Naive thymus-derived CD4-positive, alpha-beta T cell (primary cell): ENCODE data around the gene KDM3B. TPM values are rescaled to one million over a fixed set of nuclear protein-coding genes. Genes with fewer than 3 reads are reported as not detected.

Experiments used
- ATAC-seq: fragments of 150-1000 bp; cut with Tn5 transposase; 2 replicates; pipeline ENCODE4 v1.10.0; 2021; ENCODE audit warnings: mild to moderate bottlenecking, moderate library complexity
- CTCF ChIA-PET: fragments of 350-600 bp; sonication (Branson Sonifier 250); formaldehyde crosslinking; loops from one replicate; lab custom pipeline; 2021; ENCODE audit warnings: antibody characterized with exemption; lab: Charles Lee
- POLR2A ChIA-PET: fragments of 350-600 bp; sonication (Branson Sonifier 250); formaldehyde crosslinking; loops from one replicate; lab custom pipeline; 2021; ENCODE audit warnings: antibody characterized with exemption, inconsistent platforms; lab: Charles Lee
- DNase-seq, 9 donors: peaks; one replicate each; pipeline versions ENCODE4 v3.0.0 to v3.0.0-alpha.2; 2020 to 2022; ENCODE audit warnings: mixed read lengths in 1 of 9
- H3K27ac ChIP-seq: one replicate; pipeline ENCODE4 v1.7.0; 2013; ENCODE audit warnings: mild to moderate bottlenecking, low read depth, low read length, moderate library complexity
- H3K27me3 ChIP-seq, 2 donors: one replicate each; pipeline ENCODE4 v1.7.0; 2013; ENCODE audit warnings: low read length in 2 of 2, mild to moderate bottlenecking in 2 of 2, moderate library complexity in 2 of 2; ENCODE audit not compliant: control insufficient read depth in 2 of 2, insufficient read depth in 2 of 2
- H3K36me3 ChIP-seq, 3 experiments: 1 replicate in 2 of 3; 2 replicates in 1 of 3; pipeline ENCODE4 v1.7.0; 2013; ENCODE audit warnings: low read length in 3 of 3, mild to moderate bottlenecking in 3 of 3, moderate library complexity in 1 of 3; ENCODE audit not compliant: insufficient read depth in 3 of 3, control insufficient read depth in 2 of 3
- H3K4me1 ChIP-seq, 2 donors: one replicate each; pipeline ENCODE4 v1.7.0; 2013; ENCODE audit warnings: low read length in 2 of 2, mild to moderate bottlenecking in 2 of 2, moderate library complexity in 1 of 2; ENCODE audit not compliant: control insufficient read depth in 2 of 2, insufficient read depth in 2 of 2
- H3K4me3 ChIP-seq: 2 replicates; pipeline ENCODE4 v1.7.0; 2013; ENCODE audit warnings: mild to moderate bottlenecking, low read length
- H3K9me3 ChIP-seq, 3 experiments: 1 replicate in 2 of 3; 2 replicates in 1 of 3; pipeline ENCODE4 v1.7.0; 2013; ENCODE audit warnings: low read length in 3 of 3; ENCODE audit not compliant: control insufficient read depth in 2 of 3
- H3K27ac Mint-ChIP-seq, 9 donors: one replicate each; pipeline ENCODE4 v1.8.0; 2020 to 2022; ENCODE audit warnings: mixed read lengths in 9 of 9, mild to moderate bottlenecking in 8 of 9, moderate library complexity in 5 of 9, inconsistent platforms in 2 of 9
- H3K27me3 Mint-ChIP-seq, 5 donors: one replicate each; pipeline ENCODE4 v1.8.0; 2021 to 2022; ENCODE audit warnings: mixed read lengths in 5 of 5, mild to moderate bottlenecking in 1 of 5
- H3K36me3 Mint-ChIP-seq, 5 donors: one replicate each; pipeline ENCODE4 v1.8.0; 2020 to 2022; ENCODE audit warnings: mixed read lengths in 5 of 5, mild to moderate bottlenecking in 3 of 5, inconsistent platforms in 1 of 5
- H3K4me1 Mint-ChIP-seq, 7 donors: one replicate each; pipeline ENCODE4 v1.8.0; 2020 to 2022; ENCODE audit warnings: mixed read lengths in 7 of 7, mild to moderate bottlenecking in 3 of 7, inconsistent platforms in 1 of 7
- H3K4me3 Mint-ChIP-seq, 10 donors: one replicate each; pipeline ENCODE4 v1.8.0; 2020 to 2022; ENCODE audit warnings: mild to moderate bottlenecking in 10 of 10, mixed read lengths in 10 of 10, moderate library complexity in 6 of 10, inconsistent platforms in 2 of 10
- H3K9me3 Mint-ChIP-seq, 11 donors: one replicate each; pipeline ENCODE4 v1.8.0; 2020 to 2022; ENCODE audit warnings: mixed read lengths in 11 of 11, mild to moderate bottlenecking in 4 of 11, inconsistent platforms in 1 of 11, moderate library complexity in 1 of 11
- intact Hi-C, 2 donors: fragments of 100-400 bp; cut with micrococcal nuclease; formaldehyde crosslinking; loops; one replicate each; pipeline ENCODE4 v1.15.1; 2023
- polyA plus RNA-seq, 2 donors: library from polyadenylated mRNA; unstranded; fragments of 300-500 nt; fragmentation: Illumina TruSeq; gene quantifications; one replicate each; pipeline ENCODE4 v1.2.3, GENCODE V29; 2021
- total RNA-seq, 6 experiments: library from RNA in 5 of 6; stranded (reverse) in 5 of 6; gene quantifications; 1 replicate in 5 of 6; 2 replicates in 1 of 6; pipeline ENCODE4 v1.2.3 and lab custom pipeline; 2021 to 2026

KDM3B gene
- total and polyA plus RNA-seq, 7 experiments from 2014 or later = 12.8 to 90.2 (median 80.5) TPM

DNA sequence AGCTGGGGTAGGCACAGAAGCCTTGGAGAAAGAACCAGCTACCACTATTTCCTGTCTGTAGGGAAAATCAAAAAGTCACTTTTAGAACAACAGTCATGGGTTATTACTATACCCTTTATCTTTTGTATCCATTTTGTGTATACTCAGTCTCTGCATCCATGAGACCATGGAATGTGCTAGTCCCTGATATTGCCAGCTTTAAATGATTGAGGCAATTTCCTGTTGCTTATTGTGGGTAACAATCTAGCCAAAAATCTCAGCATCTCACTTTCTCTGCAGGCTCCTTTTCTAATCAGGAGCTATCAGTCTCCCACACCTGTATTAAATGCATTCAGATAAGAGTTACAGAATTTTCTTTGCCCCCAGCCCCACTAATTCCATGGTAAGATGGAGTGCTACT lies 968 bp upstream of the KDM3B start:
- Mint-ChIP-seq H3K4me1 (peaks cover 26 to 50% (median 45%) of the 10 kb centered on the region in 7 donors), H3K27me3 (no peaks in the 10 kb centered on the region), H3K27ac (peak overlapping the region; percentile 70 to 95 (median 85)), H3K9me3 (peaks cover 0 to 9% (median 0%) of the 10 kb centered on the region in 11 donors), H3K36me3 (peaks cover 0 to 22% (median 15%) of the 10 kb centered on the region in 5 donors), H3K4me3 (peak overlapping the region; percentile 67 to 87 (median 81))
- H3K9me3 ChIP-seq = peaks cover 0 to 6% (median 0%) of the 10 kb centered on the region in 3 experiments
- ATAC-seq (no peak), DNase-seq (no peak)
- peak overlapping the region; percentile 0 for H3K27ac ChIP-seq
- H3K4me1 ChIP-seq = peaks cover 18 to 32% of the 10 kb centered on the region in 2 donors
- CTCF ChIA-PET = interaction anchor here (0.6 to 4.0 kb wide), 15 partner anchors 11 to 192 kb away, joined by 3 to 117 read pairs (median 5); partner anchors contain the start of genes BRD8, CDC25C, ETF1 and FAM53C
- POLR2A ChIA-PET = interaction anchor here (0.7 to 9.7 kb wide), 5 partner anchors 15 to 224 kb away, joined by 3 to 343 read pairs (median 3); partner anchors contain the start of genes CDC25C, FAM53C, HSPA9 and KIF20A
- H3K27me3 ChIP-seq = no peaks in the 10 kb centered on the region
- no peak overlapping the region for H3K4me3 ChIP-seq
- H3K36me3 ChIP-seq = peaks cover 5 to 29% (median 8%) of the 10 kb centered on the region in 3 experiments
- intact Hi-C loops = loop anchor here (5.0 to 10.0 kb wide), 6 partner anchors 56 to 1826 kb away; partner anchors contain the start of genes CYSTM1 (in 1 of the 2), FAM13B (in 1 of the 2), HNRNPA0 (in 1 of the 2) and MATR3 (in 1 of the 2)

DNA sequence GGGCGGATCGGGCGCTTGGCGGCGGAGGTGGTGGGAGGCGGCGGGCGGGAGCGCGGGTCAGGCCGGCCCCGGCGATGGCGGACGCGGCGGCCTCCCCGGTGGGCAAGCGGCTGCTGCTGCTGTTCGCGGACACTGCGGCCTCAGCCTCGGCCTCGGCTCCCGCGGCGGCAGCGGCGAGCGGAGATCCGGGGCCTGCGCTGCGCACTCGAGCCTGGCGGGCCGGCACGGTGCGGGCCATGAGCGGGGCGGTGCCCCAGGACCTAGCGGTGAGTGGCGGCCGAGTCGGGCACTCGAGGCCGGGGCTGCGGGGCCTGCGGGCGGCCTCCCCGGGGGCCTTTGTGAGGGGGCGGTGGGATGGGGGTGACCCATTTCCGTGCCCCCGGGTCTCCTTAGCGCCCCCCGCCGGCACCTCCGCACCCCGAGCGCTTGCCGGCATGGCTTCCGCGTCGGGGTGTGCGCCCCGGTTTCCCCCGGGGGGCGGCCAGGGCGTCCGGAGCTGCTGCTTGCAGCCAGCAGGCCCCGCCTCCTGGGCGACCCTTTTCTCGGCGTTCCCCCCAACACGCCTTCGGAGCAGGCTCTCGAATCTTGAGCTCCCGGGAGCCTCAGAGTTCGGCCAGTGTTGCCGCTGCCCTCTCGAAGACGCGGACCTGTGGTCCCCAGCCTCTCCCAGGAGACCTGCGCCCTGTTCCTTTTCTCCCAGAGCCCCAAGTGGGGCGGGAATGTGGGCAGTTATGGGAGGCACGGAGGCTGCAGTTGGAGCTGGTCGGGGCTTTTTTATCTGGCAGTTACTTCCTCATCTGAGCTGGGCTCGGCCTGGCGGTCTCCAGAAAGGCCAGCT lies 456 bp downstream of the KDM3B start:
- Histone ChIP-seq H3K4me1 (peaks cover 18 to 32% of the 10 kb centered on the region in 2 donors), H3K27ac (peak overlapping the region; percentile 91), H3K36me3 (peaks cover 0 to 15% (median 4%) of the 10 kb centered on the region in 3 experiments), H3K4me3 (peak overlapping the region; percentile 93), H3K9me3 (peaks cover 0 to 6% (median 0%) of the 10 kb centered on the region in 3 experiments), H3K27me3 (no peaks in the 10 kb centered on the region)
- H3K27me3 Mint-ChIP-seq = no peaks in the 10 kb centered on the region
- peak overlapping the region; percentile 89 to 98 (median 96) for H3K27ac Mint-ChIP-seq
- peaks cover 0 to 12% (median 8%) of the 10 kb centered on the region in 5 donors for H3K36me3 Mint-ChIP-seq
- peaks cover 0 to 9% (median 0%) of the 10 kb centered on the region in 11 donors for H3K9me3 Mint-ChIP-seq
- H3K4me1 Mint-ChIP-seq = peaks cover 32 to 54% (median 46%) of the 10 kb centered on the region in 7 donors
- POLR2A ChIA-PET = interaction anchor here (0.7 to 9.7 kb wide), 15 partner anchors 9 to 989 kb away, joined by 3 to 343 read pairs (median 5); partner anchors contain the start of genes CDC23, CDC25C, EGR1 and ETF1
- ATAC-seq = peak; percentile 63
- intact Hi-C loops = loop anchor here (1.0 to 10.0 kb wide), 16 partner anchors 15 to 1824 kb away; partner anchors contain the start of genes BRD8 (in 2 of the 2), CDC23 (in 2 of the 2), CDC25C (in 2 of the 2) and ETF1 (in 2 of the 2)
- CTCF ChIA-PET = interaction anchor here (0.7 to 4.0 kb wide), 16 partner anchors 12 to 227 kb away, joined by 3 to 117 read pairs (median 5); partner anchors contain the start of genes BRD8, CDC25C, ETF1 and FAM53C
- peak; percentile 69 to 85 (median 77) for DNase-seq
- peak overlapping the region; percentile 88 to 98 (median 96) for H3K4me3 Mint-ChIP-seq

DNA sequence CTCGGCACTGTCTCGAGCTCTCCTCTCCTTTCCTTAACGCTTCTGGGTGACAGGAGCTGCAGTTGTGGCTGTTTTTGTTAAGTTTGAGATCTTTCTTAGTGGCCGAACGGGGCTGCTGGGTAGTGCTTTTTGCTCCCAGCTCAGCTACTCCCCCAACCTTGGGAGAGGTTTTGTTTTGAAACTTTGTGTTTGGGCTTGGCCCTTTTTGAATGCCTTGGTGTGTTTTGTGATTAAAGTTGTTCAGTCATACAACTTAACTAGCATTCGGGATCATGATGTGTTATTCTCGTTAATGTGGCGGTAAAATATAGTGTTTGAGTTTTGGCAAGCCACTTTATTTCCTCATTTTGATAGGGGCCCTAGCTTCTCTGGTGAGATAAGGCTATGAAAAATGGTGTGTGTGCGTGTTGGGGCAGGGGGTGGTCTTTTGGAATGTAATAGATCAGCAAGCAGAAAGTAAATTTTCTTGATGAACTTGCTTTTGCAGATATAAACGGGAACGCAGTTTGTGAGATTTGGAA lies 1.1 kb downstream of the KDM3B start:
- Mint-ChIP-seq H3K9me3 (peaks cover 0 to 9% (median 0%) of the 10 kb centered on the region in 11 donors), H3K4me1 (peaks cover 32 to 54% (median 45%) of the 10 kb centered on the region in 7 donors), H3K27me3 (no peaks in the 10 kb centered on the region), H3K36me3 (peaks cover 0 to 14% (median 8%) of the 10 kb centered on the region in 5 donors), H3K4me3 (peak overlapping the region; percentile 88 to 98 (median 96)), H3K27ac (peak overlapping the region; percentile 89 to 98 (median 96))
- Histone ChIP-seq H3K27me3 (no peaks in the 10 kb centered on the region), H3K36me3 (peaks cover 0 to 8% (median 0%) of the 10 kb centered on the region in 3 experiments), H3K27ac (peak overlapping the region; percentile 91), H3K4me3 (peak overlapping the region; percentile 93), H3K4me1 (peaks cover 18 to 32% of the 10 kb centered on the region in 2 donors), H3K9me3 (peaks cover 0 to 6% (median 0%) of the 10 kb centered on the region in 3 experiments)
- ChIA-PET CTCF (interaction anchor here (0.7 to 4.0 kb wide), 10 partner anchors 12 to 226 kb away, joined by 3 to 117 read pairs (median 4); partner anchors contain the start of genes BRD8, FAM53C, KIF20A and REEP2), POLR2A (interaction anchor here (0.6 to 9.7 kb wide), 15 partner anchors 8 to 1755 kb away, joined by 3 to 343 read pairs (median 6); partner anchors contain the start of genes CDC23, CDC25C, EGR1 and ETF1)
- peak in 3 of 9 donors; percentile 31 to 38 (median 34) for DNase-seq
- intact Hi-C loops = loop anchor here (1.0 to 10.0 kb wide), 13 partner anchors 15 to 1824 kb away; partner anchors contain the start of genes BRD8 (in 2 of the 2), CDC23 (in 1 of the 2), CYSTM1 (in 1 of the 2) and EGR1 (in 1 of the 2)
- ATAC-seq = no peak

DNA sequence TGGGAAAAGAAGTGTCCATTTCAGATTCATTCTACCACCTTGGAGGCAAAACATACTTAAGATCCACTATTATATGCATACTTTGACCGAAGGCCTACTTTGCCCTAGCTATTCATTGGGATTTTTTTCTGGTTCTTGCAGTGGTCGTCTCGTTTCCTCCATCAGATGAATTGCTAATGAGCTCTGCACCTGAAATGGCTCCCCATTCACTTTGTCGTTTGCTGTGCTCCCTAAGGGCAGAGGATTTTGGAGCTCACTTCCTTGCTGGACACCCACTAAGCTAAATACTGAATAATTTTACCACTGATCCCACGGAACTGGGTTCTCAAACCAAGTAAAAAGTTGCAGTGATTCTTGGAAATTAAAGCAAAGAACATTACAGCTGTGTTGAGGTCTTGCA lies 1.9 kb downstream of the KDM3B start:
- CTCF ChIA-PET = interaction anchor here (0.6 to 4.0 kb wide), 5 partner anchors 14 to 1047 kb away, joined by 3 to 117 read pairs (median 4); partner anchors contain the start of gene FAM53C
- POLR2A ChIA-PET = interaction anchor here (0.8 to 9.7 kb wide), 8 partner anchors 8 to 939 kb away, joined by 3 to 343 read pairs (median 6); partner anchors contain the start of genes CDC25C, EGR1, ETF1 and FAM53C
- intact Hi-C loops = loop anchor here (5.0 to 10.0 kb wide), 6 partner anchors 53 to 1823 kb away; partner anchors contain the start of genes CYSTM1 (in 1 of the 2), FAM13B (in 1 of the 2), HNRNPA0 (in 1 of the 2) and MATR3 (in 1 of the 2)
- peak overlapping the region; percentile 89 to 98 (median 96) for H3K27ac Mint-ChIP-seq
- peaks cover 0 to 9% (median 0%) of the 10 kb centered on the region in 11 donors for H3K9me3 Mint-ChIP-seq
- Histone ChIP-seq H3K27me3 (no peaks in the 10 kb centered on the region), H3K4me1 (peaks cover 18 to 32% of the 10 kb centered on the region in 2 donors), H3K36me3 (peaks cover 0 to 4% (median 0%) of the 10 kb centered on the region in 3 experiments), H3K4me3 (peak overlapping the region; percentile 93), H3K27ac (peak overlapping the region; percentile 91), H3K9me3 (peaks cover 0 to 6% (median 0%) of the 10 kb centered on the region in 3 experiments)
- H3K4me3 Mint-ChIP-seq = peak overlapping the region; percentile 88 to 98 (median 96)
- DNase-seq (no peak), ATAC-seq (no peak)
- H3K36me3 Mint-ChIP-seq = peaks cover 0 to 14% (median 8%) of the 10 kb centered on the region in 5 donors
- no peaks in the 10 kb centered on the region for H3K27me3 Mint-ChIP-seq
- peaks cover 32 to 55% (median 45%) of the 10 kb centered on the region in 7 donors for H3K4me1 Mint-ChIP-seq

- ChIA-PET POLR2A (interaction anchor here (0.8 to 9.7 kb wide), 5 partner anchors 9 to 221 kb away, joined by 3 to 343 read pairs (median 8); partner anchors contain the start of genes CDC25C, EGR1, ETF1 and FAM53C), CTCF (interaction anchor here (0.6 to 4.0 kb wide), 3 partner anchors 14 to 1047 kb away, joined by 3 to 117 read pairs (median 3); partner anchors contain the start of gene FAM53C)
- Histone ChIP-seq H3K27ac (peak overlapping the region; percentile 91), H3K4me1 (peaks cover 18 to 32% of the 10 kb centered on the region in 2 donors), H3K9me3 (peaks cover 0 to 6% (median 0%) of the 10 kb centered on the region in 3 experiments), H3K4me3 (peak overlapping the region; percentile 93), H3K36me3 (peaks cover 0 to 4% (median 0%) of the 10 kb centered on the region in 3 experiments), H3K27me3 (no peaks in the 10 kb centered on the region)
- H3K27me3 Mint-ChIP-seq = no peaks in the 10 kb centered on the region
- DNase-seq (peak in 7 of 9 donors; percentile 35 to 69 (median 62)), ATAC-seq (peak; percentile 46)
- peak overlapping the region; percentile 88 to 98 (median 96) for H3K4me3 Mint-ChIP-seq
- peaks cover 0 to 9% (median 0%) of the 10 kb centered on the region in 11 donors for H3K9me3 Mint-ChIP-seq
- peaks cover 0 to 17% (median 8%) of the 10 kb centered on the region in 5 donors for H3K36me3 Mint-ChIP-seq
- intact Hi-C loops = loop anchor here (5.0 to 10.0 kb wide), 6 partner anchors 52 to 1822 kb away; partner anchors contain the start of genes CYSTM1 (in 1 of the 2), FAM13B (in 1 of the 2), HNRNPA0 (in 1 of the 2) and MATR3 (in 1 of the 2)
- peak overlapping the region; percentile 76 to 98 (median 95) for H3K27ac Mint-ChIP-seq
- H3K4me1 Mint-ChIP-seq = peaks cover 37 to 61% (median 51%) of the 10 kb centered on the region in 7 donors
Measured at GRCh38 chr5:138354926-138355378, 2.5 kb downstream of the KDM3B start.
